OCI-LY1 (cell line): Measurements from ENCODE around the gene NR0B2.

Experiments used
- H2AFZ ChIP-seq: fragments of 200-600 bp; sonication (generic), shearing (Covaris generic); 2 replicates; pipeline ENCODE4 v1.6.0; 2014; ENCODE audit warnings: antibody characterized with exemption, mild to moderate bottlenecking, low read length
- H3F3A ChIP-seq: fragments of 200-600 bp; sonication (generic), shearing (Covaris generic); 2 replicates; pipeline ENCODE4 v1.6.0; 2014; ENCODE audit warnings: mild to moderate bottlenecking, antibody characterized with exemption, low read length, moderate library complexity; ENCODE audit not compliant: insufficient read depth
- H3K27ac ChIP-seq: fragments of 200-600 bp; sonication (generic); 2 replicates; pipeline ENCODE4 v1.5.1; 2014; ENCODE audit warnings: low read length, mixed run types, mild to moderate bottlenecking, low read depth; ENCODE audit not compliant: poor library complexity, severe bottlenecking
- H3K27me3 ChIP-seq: fragments of 200-600 bp; sonication (generic); 2 replicates; pipeline ENCODE4 v1.6.0; 2014; ENCODE audit warnings: antibody characterized with exemption, mild to moderate bottlenecking, low read length, moderate library complexity; ENCODE audit not compliant: insufficient read depth
- H3K36me3 ChIP-seq: fragments of 200-600 bp; sonication (generic); 2 replicates; pipeline ENCODE4 v1.6.1; 2014; ENCODE audit warnings: mild to moderate bottlenecking, antibody characterized with exemption, low read length, moderate library complexity, mixed read lengths; ENCODE audit not compliant: insufficient read depth
- H3K4me1 ChIP-seq: fragments of 200-600 bp; sonication (generic); 2 replicates; pipeline ENCODE4 v1.5.1; 2014; ENCODE audit warnings: mild to moderate bottlenecking, low read length, moderate library complexity; ENCODE audit not compliant: insufficient read depth, severe bottlenecking
- H3K4me2 ChIP-seq: fragments of 200-600 bp; sonication (generic), shearing (Covaris generic); 2 replicates; pipeline ENCODE4 v1.6.1; 2014; ENCODE audit warnings: low read length
- H3K4me3 ChIP-seq: fragments of 200-600 bp; sonication (generic); 2 replicates; pipeline ENCODE4 v1.5.1; 2014; ENCODE audit warnings: low read length, low read depth, mild to moderate bottlenecking, mixed read lengths; ENCODE audit not compliant: poor library complexity, severe bottlenecking
- H3K79me2 ChIP-seq: fragments of 200-600 bp; shearing (Covaris generic); 2 replicates; pipeline ENCODE4 v1.6.1; 2016; ENCODE audit warnings: mixed run types, low read length, mixed read lengths; ENCODE audit not compliant: insufficient read depth
- H3K9ac ChIP-seq: fragments of 200-600 bp; sonication (generic), shearing (Covaris generic); 2 replicates; pipeline ENCODE4 v1.6.1; 2014; ENCODE audit warnings: mild to moderate bottlenecking, low read length, mixed read lengths
- H3K9me2 ChIP-seq: fragments of 200-600 bp; sonication (generic), shearing (Covaris generic); 2 replicates; pipeline ENCODE4 v1.6.1; 2014; ENCODE audit warnings: low read depth, mild to moderate bottlenecking, low read length, mixed read lengths
- H3K9me3 ChIP-seq: fragments of 200-600 bp; shearing (Covaris generic); 2 replicates; pipeline ENCODE4 v1.6.1; 2014; ENCODE audit warnings: low read length, mixed read lengths
- H4K20me1 ChIP-seq: fragments of 200-600 bp; sonication (generic), shearing (Covaris generic); 2 replicates; pipeline ENCODE4 v1.6.0; 2016; ENCODE audit warnings: mild to moderate bottlenecking, low read length; ENCODE audit not compliant: insufficient read depth
- EZH2 ChIP-seq: fragments of 200-600 bp; sonication (generic), shearing (Covaris generic); IDR thresholded peaks from 2 replicates; pipeline ENCODE4 v1.8.0; 2017; ENCODE audit warnings: borderline replicate concordance, mixed run types, mild to moderate bottlenecking, antibody characterized with exemption, low read length, moderate library complexity, mixed read lengths
- TF ChIP-seq, protein P1 (sequence below): fragments of 200-600 bp; sonication (generic), shearing (Covaris generic); IDR thresholded peaks from 2 replicates; pipeline ENCODE4 v1.5.1; 2017; ENCODE audit warnings: mild to moderate bottlenecking, antibody characterized with exemption, low read length, moderate library complexity, mixed read lengths

The NR0B2 gene

DNA sequence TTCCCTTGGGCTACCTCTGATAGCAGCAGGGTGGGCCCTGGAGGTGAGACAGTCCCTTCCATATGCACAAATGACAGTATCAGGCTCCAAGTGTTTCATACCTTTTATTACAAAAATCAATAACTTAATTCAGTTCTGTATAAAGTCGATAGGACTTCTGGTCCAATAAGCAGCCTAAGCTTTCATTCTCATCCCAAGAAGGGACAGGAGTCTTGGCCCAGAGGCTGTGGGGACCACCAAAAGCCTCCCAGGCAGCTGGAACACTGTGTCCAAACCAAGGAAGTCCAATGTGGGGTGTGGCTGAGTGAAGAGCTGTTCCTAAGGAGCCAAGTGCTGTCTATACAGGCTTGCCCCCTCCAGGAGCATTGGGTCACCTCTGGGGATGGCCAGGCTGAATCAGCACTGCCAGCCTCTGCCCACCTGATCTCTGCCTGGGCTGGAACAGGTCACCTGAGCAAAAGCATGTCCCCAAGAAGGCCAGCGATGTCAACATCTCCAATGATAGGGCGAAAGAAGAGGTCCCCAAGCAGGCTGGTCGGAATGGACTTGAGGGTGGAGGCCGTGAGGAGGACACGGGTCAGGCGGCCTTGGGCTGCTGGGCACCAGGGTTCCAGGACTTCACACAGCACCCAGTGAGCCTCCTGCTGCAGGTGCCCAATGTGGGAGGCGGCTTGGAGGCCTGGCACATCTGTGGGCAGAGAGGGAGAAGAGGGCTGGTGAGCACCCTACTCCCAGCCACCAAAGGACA is 2.2 kb downstream of the NR0B2 start:
- no peaks in the 10 kb centered on the region for H3K36me3 ChIP-seq
- H3K4me2 ChIP-seq, result no peak overlapping the region
- H3K27me3 ChIP-seq, result no peaks in the 10 kb centered on the region
- no peaks in the 10 kb centered on the region for H3K4me1 ChIP-seq
- TF ChIP-seq, protein P1, sequence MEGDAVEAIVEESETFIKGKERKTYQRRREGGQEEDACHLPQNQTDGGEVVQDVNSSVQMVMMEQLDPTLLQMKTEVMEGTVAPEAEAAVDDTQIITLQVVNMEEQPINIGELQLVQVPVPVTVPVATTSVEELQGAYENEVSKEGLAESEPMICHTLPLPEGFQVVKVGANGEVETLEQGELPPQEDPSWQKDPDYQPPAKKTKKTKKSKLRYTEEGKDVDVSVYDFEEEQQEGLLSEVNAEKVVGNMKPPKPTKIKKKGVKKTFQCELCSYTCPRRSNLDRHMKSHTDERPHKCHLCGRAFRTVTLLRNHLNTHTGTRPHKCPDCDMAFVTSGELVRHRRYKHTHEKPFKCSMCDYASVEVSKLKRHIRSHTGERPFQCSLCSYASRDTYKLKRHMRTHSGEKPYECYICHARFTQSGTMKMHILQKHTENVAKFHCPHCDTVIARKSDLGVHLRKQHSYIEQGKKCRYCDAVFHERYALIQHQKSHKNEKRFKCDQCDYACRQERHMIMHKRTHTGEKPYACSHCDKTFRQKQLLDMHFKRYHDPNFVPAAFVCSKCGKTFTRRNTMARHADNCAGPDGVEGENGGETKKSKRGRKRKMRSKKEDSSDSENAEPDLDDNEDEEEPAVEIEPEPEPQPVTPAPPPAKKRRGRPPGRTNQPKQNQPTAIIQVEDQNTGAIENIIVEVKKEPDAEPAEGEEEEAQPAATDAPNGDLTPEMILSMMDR, result no peak
- TF ChIP-seq EZH2, result no peak
- no peak overlapping the region for H2AFZ ChIP-seq
- H3K4me3 ChIP-seq, result no peak overlapping the region
- H3K9ac ChIP-seq, result no peak overlapping the region
- H4K20me1 ChIP-seq, result no peaks in the 10 kb centered on the region
- H3K79me2 ChIP-seq, result no peaks in the 10 kb centered on the region
- H3K9me2 ChIP-seq, result no peaks in the 10 kb centered on the region
- H3F3A ChIP-seq, result no peaks in the 10 kb centered on the region
- no peak overlapping the region for H3K27ac ChIP-seq
- H3K9me3 ChIP-seq, result no peaks in the 10 kb centered on the region

- no peak overlapping the region for H3K4me3 ChIP-seq
Observed at GRCh38 chr1:26910343-26911160, 3.2 kb downstream of the NR0B2 start.

DNA sequence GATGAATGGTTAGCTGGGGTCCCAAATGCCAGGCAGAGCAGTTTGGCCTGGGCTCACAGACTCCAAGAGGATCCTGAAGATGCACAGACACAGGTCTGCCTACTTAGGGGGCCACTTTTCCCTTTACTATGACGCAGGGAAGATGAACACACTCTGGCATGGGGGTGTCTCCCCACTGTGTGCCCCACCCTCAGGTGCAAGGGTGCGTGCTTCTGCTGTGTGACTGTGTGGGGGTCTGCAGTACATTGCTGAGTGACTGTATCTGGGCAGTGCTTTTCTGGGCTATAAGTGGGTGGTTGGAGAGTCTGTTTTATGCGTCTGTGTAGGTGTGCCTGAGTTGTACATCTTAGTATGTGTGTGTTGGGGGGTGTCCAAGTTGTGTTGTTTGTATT is 3.8 kb downstream of the NR0B2 start:
- TF ChIP-seq, protein P1, result no peak
- no peak for TF ChIP-seq EZH2

More at GRCh38 chr1:26910343-26911160, 3.2 kb downstream of the NR0B2 start:
- no peaks in the 10 kb centered on the region for H3K9me2 ChIP-seq
- H3K27ac ChIP-seq, result no peak overlapping the region
- H2AFZ ChIP-seq, result no peak overlapping the region
- H3K4me1 ChIP-seq, result no peaks in the 10 kb centered on the region
- no peaks in the 10 kb centered on the region for H4K20me1 ChIP-seq
- H3K9ac ChIP-seq, result no peak overlapping the region
- TF ChIP-seq, protein P1, result no peak
- no peak for TF ChIP-seq EZH2
- H3K9me3 ChIP-seq, result no peaks in the 10 kb centered on the region
- no peaks in the 10 kb centered on the region for H3F3A ChIP-seq
- peaks cover 3% of the 10 kb centered on the region; the same call in 1 of the 2 replicates for H3K27me3 ChIP-seq
- H3K79me2 ChIP-seq, result no peaks in the 10 kb centered on the region
- H3K36me3 ChIP-seq, result no peaks in the 10 kb centered on the region
- H3K4me2 ChIP-seq, result no peak overlapping the region

More for the DNA sequence above, 3.8 kb downstream of the NR0B2 start:
- Histone ChIP-seq H3K9me2 (no peaks in the 10 kb centered on the region), H3K4me3 (no peak overlapping the region), H3K36me3 (no peaks in the 10 kb centered on the region), H2AFZ (no peak overlapping the region), H3K9me3 (no peaks in the 10 kb centered on the region), H3K27ac (no peak overlapping the region), H3F3A (no peaks in the 10 kb centered on the region), H3K9ac (no peak overlapping the region), H3K79me2 (no peaks in the 10 kb centered on the region), H3K4me1 (no peaks in the 10 kb centered on the region), H3K27me3 (peaks cover 3% of the 10 kb centered on the region; the same call in 1 of the 2 replicates), H3K4me2 (no peak overlapping the region), H4K20me1 (no peaks in the 10 kb centered on the region)
